ENCODE results near the gene PPIL1.
"Not testable (repeated sequence)": the region's sequence is repeated elsewhere in the genome, so short reads cannot be mapped to it uniquely, and the experiment has no call there.

The PPIL1 gene

GRCh38 chr6:36874443-36875249 lies at the start of gene PPIL1:
TSS of gene PPIL1 (minus strand) at chr6:36874803. CDS start at chr6:36874772, 31 bp downstream.
- DNase-seq (ENCODE audit: low spot score): peak; percentile 94

- no peak for DNase-seq (ENCODE audit: low spot score)
Measured at GRCh38 chr6:36924131-36924530, 49.5 kb upstream of the PPIL1 start.

- no peak for DNase-seq (ENCODE audit: low spot score)
Measured at GRCh38 chr6:36920546-36920945, 45.9 kb upstream of the PPIL1 start.

- no peak for DNase-seq (ENCODE audit: low spot score)
Measured at GRCh38 chr6:36920049-36920448, 45.4 kb upstream of the PPIL1 start.

GRCh38 chr6:36917541-36918193 lies 43.1 kb upstream of the PPIL1 start:
- DNase-seq (ENCODE audit: low spot score): no peak

- DNase-seq (ENCODE audit: low spot score): no peak
Measured at GRCh38 chr6:36916126-36916525, 41.5 kb upstream of the PPIL1 start.

GRCh38 chr6:36915599-36915998 lies 41.0 kb upstream of the PPIL1 start:
- no peak for DNase-seq (ENCODE audit: low spot score)

GRCh38 chr6:36914227-36914794 lies 39.7 kb upstream of the PPIL1 start:
- no peak for DNase-seq (ENCODE audit: low spot score)

- DNase-seq (ENCODE audit: low spot score): no peak
Measured at GRCh38 chr6:36913082-36913481, 38.5 kb upstream of the PPIL1 start.

- DNase-seq (ENCODE audit: low spot score): no peak
Measured at GRCh38 chr6:36912586-36912985, 38.0 kb upstream of the PPIL1 start.

GRCh38 chr6:36912030-36912454 lies 37.4 kb upstream of the PPIL1 start:
- no peak for DNase-seq (ENCODE audit: low spot score)

- no peak for DNase-seq (ENCODE audit: low spot score)
Measured at GRCh38 chr6:36908747-36909146, 34.1 kb upstream of the PPIL1 start.

- DNase-seq (ENCODE audit: low spot score): no peak
Measured at GRCh38 chr6:36907781-36908180, 33.2 kb upstream of the PPIL1 start.

- no peak for DNase-seq (ENCODE audit: low spot score)
Measured at GRCh38 chr6:36906539-36907325, 32.1 kb upstream of the PPIL1 start.

- no peak for DNase-seq (ENCODE audit: low spot score)
Measured at GRCh38 chr6:36904851-36905393, 30.3 kb upstream of the PPIL1 start.

GRCh38 chr6:36904114-36904513 lies 29.5 kb upstream of the PPIL1 start:
- DNase-seq (ENCODE audit: low spot score): no peak

- DNase-seq (ENCODE audit: low spot score): no peak
Measured at GRCh38 chr6:36897609-36898008, 23.0 kb upstream of the PPIL1 start.

- DNase-seq (ENCODE audit: low spot score): no peak
Measured at GRCh38 chr6:36893976-36894932, 19.7 kb upstream of the PPIL1 start.

GRCh38 chr6:36891153-36891552 lies 16.6 kb upstream of the PPIL1 start:
- DNase-seq (ENCODE audit: low spot score): not testable (repeated sequence)

GRCh38 chr6:36890112-36890663 lies 15.6 kb upstream of the PPIL1 start:
- no peak for DNase-seq (ENCODE audit: low spot score)

All from germinal center (tissue), 1 donor.